ENCODE measurements around the gene SH3PXD2B. TPM values are rescaled to one million over a fixed set of nuclear protein-coding genes. Genes with fewer than 3 reads are reported as not detected.

Gene SH3PXD2B
- total RNA-seq, 2 donors from 2014 or later, result 0.12 to 0.21 TPM

- Mint-ChIP-seq H3K27me3 (peaks cover 55% of the 10 kb centered on the region), H3K4me3 (no peak overlapping the region), H3K4me1 (peaks cover 5% of the 10 kb centered on the region), H3K27ac (no peak overlapping the region), H3K36me3 (ENCODE audit: low read depth) (peaks cover 3% of the 10 kb centered on the region)
- H3K9me3 ChIP-seq (ENCODE audit: control insufficient read depth, low read length, poor library complexity, severe bottlenecking), result no peaks in the 10 kb centered on the region
- DNase-seq, result no peak
- ATAC-seq, result no peak
These were observed 9.5 kb downstream of the SH3PXD2B start for GRCh38 chr5:172444626-172445365.

GRCh38 chr5:172444110-172444510, 10.2 kb downstream of the SH3PXD2B start:
- ATAC-seq (no peak), DNase-seq (no peak)
- no peaks in the 10 kb centered on the region for H3K9me3 ChIP-seq (ENCODE audit: control insufficient read depth, low read length, poor library complexity, severe bottlenecking)
- peaks cover 3% of the 10 kb centered on the region for H3K36me3 Mint-ChIP-seq (ENCODE audit: low read depth)
- peaks cover 49% of the 10 kb centered on the region for H3K27me3 Mint-ChIP-seq
- peaks cover 5% of the 10 kb centered on the region for H3K4me1 Mint-ChIP-seq
- no peak overlapping the region for H3K4me3 Mint-ChIP-seq
- no peak overlapping the region for H3K27ac Mint-ChIP-seq

- no peak for DNase-seq
- Mint-ChIP-seq H3K27me3 (peaks cover 43% of the 10 kb centered on the region), H3K27ac (no peak overlapping the region), H3K4me1 (peaks cover 5% of the 10 kb centered on the region), H3K4me3 (no peak overlapping the region), H3K36me3 (ENCODE audit: low read depth) (peaks cover 3% of the 10 kb centered on the region)
- no peaks in the 10 kb centered on the region for H3K9me3 ChIP-seq (ENCODE audit: control insufficient read depth, low read length, poor library complexity, severe bottlenecking)
- ATAC-seq, result no peak
These were observed 10.8 kb downstream of the SH3PXD2B start for GRCh38 chr5:172443441-172444109.

- DNase-seq, result no peak
- peaks cover 5% of the 10 kb centered on the region for H3K36me3 Mint-ChIP-seq (ENCODE audit: low read depth)
- H3K4me3 Mint-ChIP-seq, result no peak overlapping the region
- no peaks in the 10 kb centered on the region for H3K9me3 ChIP-seq (ENCODE audit: control insufficient read depth, low read length, poor library complexity, severe bottlenecking)
- H3K27ac Mint-ChIP-seq, result no peak overlapping the region
- H3K4me1 Mint-ChIP-seq, result peaks cover 5% of the 10 kb centered on the region
- H3K27me3 Mint-ChIP-seq, result peaks cover 37% of the 10 kb centered on the region
- ATAC-seq, result no peak
These were observed 11.7 kb downstream of the SH3PXD2B start for GRCh38 chr5:172442592-172442991.

- ATAC-seq (no peak), DNase-seq (no peak)
- peaks cover 5% of the 10 kb centered on the region for H3K4me1 Mint-ChIP-seq
- H3K27me3 Mint-ChIP-seq, result peaks cover 30% of the 10 kb centered on the region
- H3K36me3 Mint-ChIP-seq (ENCODE audit: low read depth), result peaks cover 5% of the 10 kb centered on the region
- no peak overlapping the region for H3K27ac Mint-ChIP-seq
- no peaks in the 10 kb centered on the region for H3K9me3 ChIP-seq (ENCODE audit: control insufficient read depth, low read length, poor library complexity, severe bottlenecking)
- no peak overlapping the region for H3K4me3 Mint-ChIP-seq
These were observed 13.0 kb downstream of the SH3PXD2B start for GRCh38 chr5:172441262-172441751.

GRCh38 chr5:172440486-172440885, 13.8 kb downstream of the SH3PXD2B start:
- peaks cover 26% of the 10 kb centered on the region for H3K27me3 Mint-ChIP-seq
- H3K36me3 Mint-ChIP-seq (ENCODE audit: low read depth), result peaks cover 5% of the 10 kb centered on the region
- no peaks in the 10 kb centered on the region for H3K9me3 ChIP-seq (ENCODE audit: control insufficient read depth, low read length, poor library complexity, severe bottlenecking)
- H3K4me1 Mint-ChIP-seq, result peaks cover 5% of the 10 kb centered on the region
- no peak overlapping the region for H3K4me3 Mint-ChIP-seq
- ATAC-seq, result no peak
- DNase-seq, result no peak
- no peak overlapping the region for H3K27ac Mint-ChIP-seq

- no peak overlapping the region for H3K27ac Mint-ChIP-seq
- no peaks in the 10 kb centered on the region for H3K9me3 ChIP-seq (ENCODE audit: control insufficient read depth, low read length, poor library complexity, severe bottlenecking)
- H3K36me3 Mint-ChIP-seq (ENCODE audit: low read depth), result peaks cover 4% of the 10 kb centered on the region
- peaks cover 5% of the 10 kb centered on the region for H3K4me1 Mint-ChIP-seq
- DNase-seq (no peak), ATAC-seq (no peak)
- no peak overlapping the region for H3K4me3 Mint-ChIP-seq
- H3K27me3 Mint-ChIP-seq, result peaks cover 22% of the 10 kb centered on the region
These were observed 14.4 kb downstream of the SH3PXD2B start for GRCh38 chr5:172439785-172440477.

- Mint-ChIP-seq H3K4me1 (peaks cover 2% of the 10 kb centered on the region), H3K36me3 (ENCODE audit: low read depth) (peaks cover 2% of the 10 kb centered on the region), H3K27me3 (peaks cover 11% of the 10 kb centered on the region), H3K27ac (no peak overlapping the region), H3K4me3 (no peak overlapping the region)
- no peaks in the 10 kb centered on the region for H3K9me3 ChIP-seq (ENCODE audit: control insufficient read depth, low read length, poor library complexity, severe bottlenecking)
- DNase-seq (no peak), ATAC-seq (no peak)
These were observed 16.0 kb downstream of the SH3PXD2B start for GRCh38 chr5:172438319-172438668.

- no peak overlapping the region for H3K4me3 Mint-ChIP-seq
- ATAC-seq, result no peak
- H3K27ac Mint-ChIP-seq, result no peak overlapping the region
- DNase-seq, result no peak
- no peaks in the 10 kb centered on the region for H3K4me1 Mint-ChIP-seq
- peaks cover 13% of the 10 kb centered on the region for H3K27me3 Mint-ChIP-seq
- H3K36me3 Mint-ChIP-seq (ENCODE audit: low read depth), result peaks cover 2% of the 10 kb centered on the region
- H3K9me3 ChIP-seq (ENCODE audit: control insufficient read depth, low read length, poor library complexity, severe bottlenecking), result no peaks in the 10 kb centered on the region
These were observed 16.6 kb downstream of the SH3PXD2B start for GRCh38 chr5:172437445-172438318.

- DNase-seq, result no peak
- peaks cover 17% of the 10 kb centered on the region for H3K27me3 Mint-ChIP-seq
These were observed 17.4 kb downstream of the SH3PXD2B start for GRCh38 chr5:172436879-172437369.

GRCh38 chr5:172436078-172436878, 18.0 kb downstream of the SH3PXD2B start:
- Mint-ChIP-seq H3K4me1 (no peaks in the 10 kb centered on the region), H3K27me3 (peaks cover 17% of the 10 kb centered on the region), H3K36me3 (ENCODE audit: low read depth) (peaks cover 2% of the 10 kb centered on the region), H3K4me3 (no peak overlapping the region), H3K27ac (no peak overlapping the region)
- H3K9me3 ChIP-seq (ENCODE audit: control insufficient read depth, low read length, poor library complexity, severe bottlenecking), result no peaks in the 10 kb centered on the region
- ATAC-seq, result no peak
- DNase-seq, result no peak

More at GRCh38 chr5:172436879-172437369, 17.4 kb downstream of the SH3PXD2B start:
- no peaks in the 10 kb centered on the region for H3K4me1 Mint-ChIP-seq
- H3K27ac Mint-ChIP-seq, result no peak overlapping the region
- no peaks in the 10 kb centered on the region for H3K9me3 ChIP-seq (ENCODE audit: control insufficient read depth, low read length, poor library complexity, severe bottlenecking)
- ATAC-seq, result no peak
- no peak overlapping the region for H3K4me3 Mint-ChIP-seq
- peaks cover 2% of the 10 kb centered on the region for H3K36me3 Mint-ChIP-seq (ENCODE audit: low read depth)
